ENCODE data around the gene CTCF.

CTCF gene

GRCh38 chr16:67685388-67686112 is 123.2 kb downstream of the CTCF start:
- Histone ChIP-seq H3K27ac (peak overlapping the region; percentile 79), H3K9me3 (no peaks in the 10 kb centered on the region), H3K4me1 (ENCODE audit: control insufficient read depth in 1 of 2, insufficient read depth in 1 of 2, low read depth in 1 of 2, low read length in 1 of 2) (peaks cover 78 to 80% of the 10 kb centered on the region in 2 experiments), H3K27me3 (no peaks in the 10 kb centered on the region), H3K36me3 (peaks cover 5% of the 10 kb centered on the region), H3K4me3 (ENCODE audit: low read depth in 1 of 2, low read length in 1 of 2) (peak overlapping the region; percentile 15 to 18)
- no peak for TF ChIP-seq CTCF (IDR thresholded peaks at IDR 0.05)

Measured in neutrophil (primary cell).